Measurements from ENCODE around the gene TRIM65. TPM values are rescaled to one million over a fixed set of nuclear protein-coding genes. Genes with fewer than 3 reads are reported as not detected.
"Not testable (repeated sequence)": the region's sequence is repeated elsewhere in the genome, so short reads cannot be mapped to it uniquely, and the experiment has no call there.

TRIM65 gene
- total RNA-seq, 2 experiments from 2014 or later, result 24.5 to 25.5 TPM

DNA sequence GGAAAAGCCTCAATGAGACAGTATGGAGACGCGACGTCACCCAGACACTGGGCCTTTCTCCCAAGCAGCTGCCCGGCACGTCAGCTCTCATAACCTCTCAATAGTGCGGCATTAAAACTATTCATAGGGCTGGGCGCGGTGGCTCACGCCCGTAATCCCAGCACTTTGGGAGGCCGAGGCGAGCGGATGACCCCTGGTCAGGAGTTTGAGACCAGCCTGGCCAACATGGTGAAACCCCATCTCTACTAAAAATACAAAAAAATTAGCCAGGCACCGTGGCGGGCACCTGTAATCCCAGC is 45.1 kb downstream of the TRIM65 start:
- H3K36me3 Mint-ChIP-seq (ENCODE audit: low read depth); DNase-seq; H3K4me3 Mint-ChIP-seq; H3K27me3 Mint-ChIP-seq (ENCODE audit: low read depth); intact Hi-C loops (cut with micrococcal nuclease); H3K9me3 Mint-ChIP-seq; H3K27ac Mint-ChIP-seq: not testable (repeated sequence)
- peaks cover 26% of the 10 kb centered on the region for H3K4me1 Mint-ChIP-seq (ENCODE audit: low read depth)
- CTCF ChIA-PET, result interaction anchor here (1.0 to 1.1 kb wide), 2 partner anchors 10 kb away, joined by 4 to 6 read pairs; no protein-coding TSS in a partner anchor

- H3K36me3 Mint-ChIP-seq (ENCODE audit: low read depth), result peaks cover 7% of the 10 kb centered on the region
- intact Hi-C loops (cut with micrococcal nuclease), result no loop called here
- no peak overlapping the region for H3K27ac Mint-ChIP-seq
- H3K4me1 Mint-ChIP-seq (ENCODE audit: low read depth), result peaks cover 21% of the 10 kb centered on the region
- no peak overlapping the region for H3K4me3 Mint-ChIP-seq
- CTCF ChIA-PET, result interaction anchor here (1.1 kb wide), 1 partner anchor 10 kb away, joined by 4 read pairs; no protein-coding TSS in a partner anchor
- H3K9me3 Mint-ChIP-seq, result no peaks in the 10 kb centered on the region
- DNase-seq, result no peak
- H3K27me3 Mint-ChIP-seq (ENCODE audit: low read depth), result no peaks in the 10 kb centered on the region
Observed at GRCh38 chr17:75850928-75851692, 45.6 kb downstream of the TRIM65 start.

GRCh38 chr17:75849724-75850123 is 47.0 kb downstream of the TRIM65 start:
- no peak for DNase-seq
- peaks cover 9% of the 10 kb centered on the region for H3K36me3 Mint-ChIP-seq (ENCODE audit: low read depth)
- intact Hi-C loops (cut with micrococcal nuclease), result no loop called here
- H3K4me1 Mint-ChIP-seq (ENCODE audit: low read depth), result peaks cover 29% of the 10 kb centered on the region
- no peak overlapping the region for H3K4me3 Mint-ChIP-seq
- no peaks in the 10 kb centered on the region for H3K9me3 Mint-ChIP-seq
- H3K27ac Mint-ChIP-seq, result no peak overlapping the region
- CTCF ChIA-PET, result interaction anchor here (1.0 to 2.8 kb wide), 4 partner anchors 13 to 85 kb away, joined by 3 to 13 read pairs (median 6); partner anchors contain the start of gene GALK1
- H3K27me3 Mint-ChIP-seq (ENCODE audit: low read depth), result no peaks in the 10 kb centered on the region

GRCh38 chr17:75849279-75849646 is 47.5 kb downstream of the TRIM65 start:
- Mint-ChIP-seq H3K9me3 (no peaks in the 10 kb centered on the region), H3K36me3 (ENCODE audit: low read depth) (peaks cover 9% of the 10 kb centered on the region), H3K27ac (no peak overlapping the region), H3K4me1 (ENCODE audit: low read depth) (peaks cover 25% of the 10 kb centered on the region), H3K27me3 (ENCODE audit: low read depth) (no peaks in the 10 kb centered on the region), H3K4me3 (no peak overlapping the region)
- CTCF ChIA-PET, result interaction anchor here (1.0 to 3.0 kb wide), 6 partner anchors 9 to 85 kb away, joined by 3 to 13 read pairs (median 6); partner anchors contain the start of gene GALK1
- DNase-seq, result no peak
- intact Hi-C loops (cut with micrococcal nuclease), result no loop called here

DNA sequence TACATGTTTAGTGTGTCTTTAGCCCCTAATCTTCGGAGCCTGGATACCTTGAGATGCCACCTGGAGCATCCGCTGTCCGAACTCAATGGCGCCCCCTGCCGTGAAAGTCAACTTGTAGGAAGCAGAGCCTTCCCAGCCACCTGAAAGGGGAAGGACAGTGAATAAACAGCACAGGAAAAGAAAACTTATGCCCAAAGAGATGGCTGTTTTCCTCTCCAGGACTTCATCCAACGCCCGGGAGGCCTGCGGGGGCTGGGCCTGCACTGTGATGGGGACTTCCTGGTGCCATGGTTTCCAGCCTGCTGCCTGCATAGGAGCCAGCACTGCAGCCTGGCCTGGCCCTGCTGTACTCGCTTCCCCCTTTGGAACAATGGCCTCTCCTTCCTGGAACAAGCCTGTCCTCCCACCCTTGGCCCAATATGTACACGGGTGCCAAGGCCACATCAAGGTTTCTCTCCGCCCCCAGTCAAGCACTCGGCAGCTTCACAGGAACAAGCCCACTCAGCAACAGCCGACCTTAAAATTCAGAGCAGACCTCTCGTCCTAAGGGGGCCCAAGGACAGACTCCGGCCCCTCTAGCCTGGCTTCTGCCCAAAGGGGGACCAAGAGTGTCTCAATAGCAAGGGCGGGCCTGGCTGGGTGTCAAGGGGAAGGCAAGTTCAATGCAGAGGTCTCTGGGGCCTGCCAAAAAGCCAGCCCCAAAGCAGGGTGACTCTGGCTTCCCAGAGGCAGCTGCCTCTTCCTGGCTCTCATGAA is 48.0 kb downstream of the TRIM65 start:
- Mint-ChIP-seq H3K27me3 (ENCODE audit: low read depth) (no peaks in the 10 kb centered on the region), H3K4me3 (no peak overlapping the region), H3K27ac (peak overlapping the region; percentile 76), H3K4me1 (ENCODE audit: low read depth) (peaks cover 23% of the 10 kb centered on the region), H3K36me3 (ENCODE audit: low read depth) (peaks cover 9% of the 10 kb centered on the region), H3K9me3 (no peaks in the 10 kb centered on the region)
- CTCF ChIA-PET, result interaction anchor here (0.7 to 4.2 kb wide), 15 partner anchors 9 to 95 kb away, joined by 3 to 23 read pairs (median 5); partner anchors contain the start of gene GALK1
- DNase-seq, result peak; percentile 93
- intact Hi-C loops (cut with micrococcal nuclease), result no loop called here

DNA sequence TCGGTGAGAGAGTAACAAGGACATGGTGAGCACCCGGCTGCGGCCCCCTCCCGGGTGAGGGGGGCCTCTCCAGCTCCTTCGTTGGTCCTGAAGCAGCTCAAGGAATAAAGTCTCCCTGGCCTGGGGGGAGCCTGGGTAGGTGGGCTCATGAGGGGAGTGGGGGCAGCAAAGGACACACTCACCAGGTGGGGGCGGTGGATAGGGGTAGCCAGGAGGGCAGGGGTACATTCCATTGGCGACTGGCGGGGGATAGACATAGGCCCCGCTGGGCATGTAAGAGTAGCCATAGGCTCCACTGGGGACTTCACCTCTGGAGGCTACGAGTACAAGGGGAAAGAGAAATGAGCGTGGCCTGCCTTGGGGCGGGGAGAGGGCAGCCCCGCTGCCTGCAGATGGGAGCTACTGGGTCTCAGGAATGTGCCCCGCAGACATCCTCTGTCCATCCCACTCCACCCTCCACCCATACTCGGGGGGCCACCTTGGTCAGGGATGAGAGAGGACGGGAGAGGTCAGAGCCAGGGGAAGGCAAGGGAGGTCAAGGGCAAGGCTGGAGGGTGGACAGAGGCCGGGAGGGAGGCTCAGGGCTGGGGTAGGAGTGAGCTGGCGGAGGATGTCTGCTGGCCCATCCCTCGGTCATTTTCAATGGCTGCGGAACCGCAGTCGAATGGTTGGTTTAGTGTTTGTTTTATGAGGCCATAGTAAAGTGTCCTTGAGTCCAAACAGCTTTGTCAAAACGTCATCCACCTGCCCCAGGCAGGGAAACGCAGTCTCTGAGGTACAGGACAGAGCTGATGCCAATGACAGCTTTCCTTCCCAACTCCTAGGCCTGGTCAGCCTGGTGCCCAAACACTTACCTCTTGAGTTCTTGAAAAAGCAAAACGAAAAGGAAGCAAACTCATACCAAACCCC is 48.9 kb downstream of the TRIM65 start:
- Mint-ChIP-seq H3K9me3 (no peaks in the 10 kb centered on the region), H3K27me3 (ENCODE audit: low read depth) (no peaks in the 10 kb centered on the region), H3K36me3 (ENCODE audit: low read depth) (peaks cover 11% of the 10 kb centered on the region), H3K4me1 (ENCODE audit: low read depth) (peaks cover 19% of the 10 kb centered on the region), H3K4me3 (no peak overlapping the region), H3K27ac (peak overlapping the region; percentile 76)
- intact Hi-C loops (cut with micrococcal nuclease), result no loop called here
- CTCF ChIA-PET, result interaction anchor here (0.5 to 4.9 kb wide), 20 partner anchors 7 to 158 kb away, joined by 3 to 32 read pairs (median 5); partner anchors contain the start of genes GALK1 and WBP2
- no peak for DNase-seq

GRCh38 chr17:75846692-75847613 is 49.8 kb downstream of the TRIM65 start:
- CTCF ChIA-PET, result interaction anchor here (0.5 to 4.9 kb wide), 13 partner anchors 8 to 159 kb away, joined by 3 to 32 read pairs (median 7); partner anchors contain the start of genes GALK1 and WBP2
- Mint-ChIP-seq H3K27ac (no peak overlapping the region), H3K4me1 (ENCODE audit: low read depth) (peaks cover 21% of the 10 kb centered on the region), H3K36me3 (ENCODE audit: low read depth) (peaks cover 11% of the 10 kb centered on the region), H3K9me3 (no peaks in the 10 kb centered on the region), H3K27me3 (ENCODE audit: low read depth) (no peaks in the 10 kb centered on the region), H3K4me3 (no peak overlapping the region)
- intact Hi-C loops (cut with micrococcal nuclease), result no loop called here
- DNase-seq, result no peak

- Mint-ChIP-seq H3K36me3 (ENCODE audit: low read depth) (peaks cover 11% of the 10 kb centered on the region), H3K4me1 (ENCODE audit: low read depth) (peaks cover 22% of the 10 kb centered on the region), H3K4me3 (no peak overlapping the region), H3K9me3 (no peaks in the 10 kb centered on the region), H3K27ac (peak overlapping the region; percentile 69), H3K27me3 (ENCODE audit: low read depth) (no peaks in the 10 kb centered on the region)
- CTCF ChIA-PET, result interaction anchor here (1.4 to 4.9 kb wide), 9 partner anchors 9 to 93 kb away, joined by 3 to 32 read pairs (median 8); partner anchors contain the start of genes GALK1 and WBP2
- intact Hi-C loops (cut with micrococcal nuclease), result no loop called here
- DNase-seq, result no peak
Observed at GRCh38 chr17:75845933-75846691, 50.6 kb downstream of the TRIM65 start.

DNA sequence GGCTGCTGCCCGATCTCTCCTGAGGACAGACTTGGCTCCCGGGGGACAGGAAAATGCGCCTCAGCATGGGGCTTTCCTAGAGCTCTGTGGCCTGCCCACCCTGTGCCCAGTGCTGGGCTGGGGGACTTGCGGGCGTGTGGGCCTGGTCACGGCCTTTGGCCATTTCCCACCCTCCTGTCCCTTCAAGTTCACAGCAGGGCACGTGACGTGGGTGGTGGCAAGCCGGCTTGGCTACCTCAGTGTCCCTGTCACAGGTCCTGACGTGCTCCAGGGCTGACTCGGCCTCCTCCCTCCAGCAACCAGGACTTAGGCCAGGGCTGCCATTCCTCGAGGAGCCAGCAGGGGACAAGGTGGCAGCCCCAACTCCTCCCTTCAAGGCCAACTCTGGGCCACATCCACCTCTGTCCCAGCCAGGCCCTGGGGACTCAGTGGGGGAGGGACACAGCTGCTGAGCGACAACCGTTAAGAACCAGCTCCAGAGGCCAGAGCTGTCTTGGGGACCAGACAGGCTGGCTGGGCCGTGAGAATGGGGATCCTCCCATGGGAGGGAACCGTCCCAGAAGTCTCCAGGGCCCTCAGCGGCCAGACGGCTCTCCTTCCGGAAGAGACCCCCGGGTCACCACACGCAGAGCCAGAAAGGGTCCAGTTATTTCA is 51.6 kb downstream of the TRIM65 start:
- H3K36me3 Mint-ChIP-seq (ENCODE audit: low read depth), result peaks cover 13% of the 10 kb centered on the region
- H3K4me1 Mint-ChIP-seq (ENCODE audit: low read depth), result peaks cover 22% of the 10 kb centered on the region
- DNase-seq, result peak; percentile 76
- no peaks in the 10 kb centered on the region for H3K9me3 Mint-ChIP-seq
- H3K27ac Mint-ChIP-seq, result peak overlapping the region; percentile 72
- CTCF ChIA-PET, result interaction anchor here (0.6 to 4.9 kb wide), 8 partner anchors 9 to 58 kb away, joined by 3 to 32 read pairs (median 6); partner anchors contain the start of genes TRIM65 and WBP2
- intact Hi-C loops (cut with micrococcal nuclease), result no loop called here
- peak overlapping the region; percentile 95 for H3K4me3 Mint-ChIP-seq
- no peaks in the 10 kb centered on the region for H3K27me3 Mint-ChIP-seq (ENCODE audit: low read depth)

- Mint-ChIP-seq H3K9me3 (no peaks in the 10 kb centered on the region), H3K4me3 (peak overlapping the region; percentile 95), H3K27ac (peak overlapping the region; percentile 98), H3K4me1 (ENCODE audit: low read depth) (peaks cover 22% of the 10 kb centered on the region), H3K27me3 (ENCODE audit: low read depth) (no peaks in the 10 kb centered on the region), H3K36me3 (ENCODE audit: low read depth) (peaks cover 10% of the 10 kb centered on the region)
- no peak for DNase-seq
- CTCF ChIA-PET, result interaction anchor here (0.6 to 4.9 kb wide), 8 partner anchors 8 to 72 kb away, joined by 3 to 32 read pairs (median 4); partner anchors contain the start of genes TRIM65 and WBP2
- intact Hi-C loops (cut with micrococcal nuclease), result loop anchor here (1.0 kb wide), 2 partner anchors 60 to 65 kb away; partner anchors contain the start of gene UNK
Observed at GRCh38 chr17:75844530-75845057, 52.2 kb downstream of the TRIM65 start.

Measured in activated naive CD4-positive, alpha-beta T cell treated with anti-CD3 and anti-CD28 coated beads for 36 hours (primary cell).